ENCODE data around the gene STK39.

STK39 gene

GRCh38 chr2:167944825-167945659, 302.4 kb downstream of the STK39 start:
- DNase-seq: no peak

GRCh38 chr2:167943897-167944296, 303.5 kb downstream of the STK39 start:
- peak; percentile 10 for DNase-seq

DNA sequence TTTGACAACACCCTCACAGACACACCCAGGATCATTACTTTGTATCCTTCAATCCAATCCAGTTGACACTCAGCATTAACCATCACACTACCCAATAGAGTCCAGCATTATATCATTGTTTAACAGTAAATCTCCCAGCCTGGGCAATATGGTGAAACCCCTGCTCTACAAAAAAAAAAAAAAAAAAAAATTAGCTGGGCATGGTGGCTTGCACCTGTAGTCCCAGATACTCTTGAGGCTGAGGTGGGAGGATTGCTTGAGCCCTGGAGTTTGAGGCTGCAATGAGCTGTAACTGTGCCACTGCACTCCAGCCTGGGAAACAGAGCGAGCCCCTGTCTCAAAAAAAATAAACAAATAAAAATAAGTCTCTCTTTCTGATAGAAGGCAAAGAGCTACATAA, 304.0 kb downstream of the STK39 start:
- no peak for DNase-seq

- no peak for DNase-seq
Measured at GRCh38 chr2:167942366-167943081, 304.9 kb downstream of the STK39 start.

GRCh38 chr2:167941604-167942003, 305.8 kb downstream of the STK39 start:
- no peak for DNase-seq

DNA sequence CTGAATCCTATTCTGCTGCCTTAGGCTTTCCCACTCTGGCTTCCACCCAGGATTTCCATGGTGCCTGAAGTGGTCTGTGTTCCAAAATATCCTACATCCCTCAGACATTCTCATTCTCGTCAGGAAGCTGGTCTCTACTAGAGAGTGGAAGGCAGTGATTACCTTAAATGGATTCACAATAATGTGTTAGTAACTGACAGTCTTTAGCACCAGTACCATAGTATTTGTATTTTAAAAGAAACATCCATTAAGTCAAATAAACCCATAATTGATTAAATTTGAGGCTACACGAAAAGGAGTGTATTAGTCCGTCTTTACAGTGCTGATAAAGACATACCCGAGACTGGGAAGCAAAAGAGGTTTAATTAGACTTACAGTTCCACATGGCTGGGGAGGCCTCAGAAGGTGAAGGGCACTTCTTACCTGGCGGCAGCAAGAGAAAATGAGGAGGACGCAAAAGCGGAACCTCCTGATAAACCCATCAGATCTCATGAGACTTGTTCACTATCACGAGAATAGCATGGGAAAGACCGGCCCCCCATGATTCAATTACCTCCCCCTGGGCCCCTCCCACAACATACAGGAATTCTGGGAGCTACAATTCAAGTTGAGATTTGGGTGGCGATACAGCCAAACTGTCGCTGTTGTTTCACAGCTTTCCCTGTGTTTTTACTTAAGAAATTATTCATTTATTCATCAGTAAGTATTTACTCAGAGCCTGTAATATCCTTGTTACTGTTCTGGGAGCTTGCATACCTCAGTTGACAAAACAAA, 306.5 kb downstream of the STK39 start:
- DNase-seq: no peak

DNA sequence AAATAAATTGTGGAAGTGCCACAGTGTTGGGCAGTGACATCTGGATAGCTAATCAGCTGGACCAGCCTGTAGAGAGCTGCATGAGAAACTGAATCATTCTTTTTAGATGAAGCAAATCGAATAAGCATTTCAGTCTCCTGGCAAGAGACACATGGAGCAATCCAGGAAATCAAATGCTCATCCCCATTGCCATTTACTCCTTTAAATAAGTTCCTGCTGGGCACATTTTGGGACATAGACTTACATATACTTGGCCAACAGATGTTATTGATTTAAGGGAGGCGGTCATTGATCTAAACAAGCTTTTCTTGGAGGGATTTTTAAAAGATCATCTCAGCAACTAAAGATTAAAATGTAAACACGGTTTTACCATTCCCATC, 307.1 kb downstream of the STK39 start:
- no peak for DNase-seq

- no peak for DNase-seq
Measured at GRCh38 chr2:167939514-167940345, 307.7 kb downstream of the STK39 start.

DNA sequence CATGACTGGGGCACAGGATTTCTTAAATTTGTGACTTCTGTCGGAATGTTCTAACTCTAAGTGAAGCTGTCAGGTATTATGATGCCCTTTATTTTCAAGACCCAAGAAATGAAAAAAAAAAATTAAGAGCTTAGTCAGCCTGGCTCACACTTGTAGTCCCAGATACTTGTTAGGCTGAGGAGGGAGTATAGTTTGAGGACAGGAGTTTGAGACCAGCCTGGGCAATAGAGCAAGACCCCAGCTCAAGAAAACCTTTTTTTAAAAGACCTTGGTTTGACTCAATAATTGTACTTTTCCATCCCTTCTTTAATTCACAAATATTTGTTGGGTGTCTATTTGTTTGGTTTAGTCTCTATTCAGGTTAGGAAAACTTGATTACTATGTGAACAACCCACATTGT, 310.0 kb downstream of the STK39 start:
- DNase-seq: no peak

DNA sequence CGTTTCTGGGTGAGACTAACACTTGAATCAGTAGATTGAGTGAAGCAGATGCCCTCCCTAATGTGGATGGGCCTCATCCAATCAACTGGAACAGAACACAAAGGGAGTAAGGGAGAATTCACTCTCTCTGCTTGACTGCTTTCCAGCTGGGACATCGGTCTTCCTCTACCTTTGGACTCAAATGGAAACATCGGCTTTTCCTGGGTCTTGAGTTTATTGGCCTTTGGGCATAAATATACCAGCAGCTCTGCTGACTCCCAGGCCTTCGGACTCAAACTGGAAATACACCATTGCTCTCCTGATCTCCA, 311.6 kb downstream of the STK39 start:
- no peak for DNase-seq

DNA sequence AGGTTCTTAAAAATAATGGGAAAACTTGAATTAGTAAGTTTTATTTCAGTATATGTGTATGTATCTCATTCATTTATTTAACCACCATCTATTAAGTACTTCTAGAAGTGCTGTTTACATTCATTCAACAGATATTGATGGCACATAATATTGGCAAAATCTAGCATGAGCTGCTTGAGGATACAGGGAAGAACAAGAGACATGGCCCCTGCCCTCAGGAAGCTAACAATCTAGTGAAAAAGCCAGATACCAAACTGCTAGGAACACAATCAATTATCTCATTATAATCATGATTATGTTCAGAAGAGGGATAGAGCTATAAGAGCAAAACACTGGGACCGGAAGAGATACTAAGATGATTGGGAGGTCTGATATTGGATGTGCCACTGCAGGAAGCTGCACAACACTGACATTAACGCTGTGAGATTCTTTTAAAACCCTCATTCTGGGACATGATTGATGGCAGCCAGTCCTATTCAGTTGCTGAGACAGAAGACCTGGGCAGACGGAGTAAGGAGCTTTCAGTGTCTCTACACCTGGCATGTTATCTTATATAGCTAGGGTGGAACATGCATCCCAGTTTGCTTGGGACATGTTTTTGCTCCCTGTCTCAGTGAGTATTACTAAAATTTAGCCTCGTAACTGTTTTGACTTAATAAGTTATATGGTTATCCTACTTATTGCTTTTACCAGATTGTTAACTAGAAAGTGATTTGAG, 314.1 kb downstream of the STK39 start:
- no peak for DNase-seq

GRCh38 chr2:167932123-167932693, 315.2 kb downstream of the STK39 start:
- no peak for DNase-seq

- DNase-seq: no peak
Measured at GRCh38 chr2:167929484-167929883, 317.9 kb downstream of the STK39 start.

- DNase-seq: no peak
Measured at GRCh38 chr2:167928434-167928833, 319.0 kb downstream of the STK39 start.

- DNase-seq: no peak
Measured at GRCh38 chr2:167925758-167926157, 321.6 kb downstream of the STK39 start.

GRCh38 chr2:167924556-167924955, 322.8 kb downstream of the STK39 start:
- DNase-seq: no peak

- no peak for DNase-seq
Measured at GRCh38 chr2:167916756-167917155, 330.6 kb downstream of the STK39 start.

- no peak for DNase-seq
Measured at GRCh38 chr2:167914969-167915368, 332.4 kb downstream of the STK39 start.

DNA sequence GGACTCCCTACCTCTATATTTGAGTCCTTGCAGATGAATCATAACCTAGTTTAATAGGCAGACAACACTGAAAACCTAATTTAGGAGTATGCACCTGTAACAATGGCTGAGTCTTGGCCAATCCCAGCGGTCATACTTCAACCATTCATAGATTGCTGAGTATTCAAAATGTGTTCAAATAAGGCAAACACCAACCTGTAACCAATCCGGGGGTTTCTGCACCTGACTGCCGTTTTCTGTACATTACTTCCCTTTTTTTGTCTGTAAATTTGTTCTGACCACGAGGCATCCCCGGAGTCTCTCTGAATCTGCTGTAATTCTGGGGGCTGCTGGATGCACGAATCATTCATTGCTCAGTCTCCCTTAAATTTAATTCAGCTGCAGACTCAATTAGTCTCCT, 338.6 kb downstream of the STK39 start:
- no peak for DNase-seq

- DNase-seq: no peak
Measured at GRCh38 chr2:167905668-167906067, 341.7 kb downstream of the STK39 start.
